ENCODE measurements around the gene NRDE2. TPM values are rescaled to one million over a fixed set of nuclear protein-coding genes. Genes with fewer than 3 reads are reported as not detected.

NRDE2 gene
- total and polyA plus RNA-seq, 2 experiments from 2014 or later: 20.0 to 21.9 TPM

DNA sequence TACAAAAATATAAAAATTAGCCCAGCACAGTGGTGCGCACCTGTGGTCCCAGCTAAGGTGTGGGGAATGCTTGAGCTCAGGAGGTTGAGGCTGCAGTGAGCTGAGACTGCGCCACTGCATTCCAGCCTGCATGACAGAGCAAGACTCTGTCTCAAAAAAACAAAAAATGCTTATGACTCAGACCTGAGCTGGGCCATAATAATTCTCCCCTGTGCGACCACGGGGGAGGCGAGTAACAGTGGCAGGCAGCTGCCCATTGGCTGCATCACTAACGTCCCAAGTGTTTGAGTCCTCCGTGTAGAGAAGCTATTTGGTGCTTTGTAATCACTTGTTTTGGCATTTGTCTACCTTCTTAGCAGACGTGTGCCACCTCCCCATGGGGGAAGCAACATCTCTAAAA, 50.5 kb downstream of the NRDE2 start:
- TF ChIP-seq EZH2phosphoT487 (IDR thresholded peaks at IDR 0.05; ENCODE audit: low read depth, severe bottlenecking, unreplicated experiment) (no peak), EZH2 (IDR thresholded peaks at IDR 0.05; ENCODE audit: borderline replicate concordance) (no peak)
- TF ChIP-seq, protein P1, sequence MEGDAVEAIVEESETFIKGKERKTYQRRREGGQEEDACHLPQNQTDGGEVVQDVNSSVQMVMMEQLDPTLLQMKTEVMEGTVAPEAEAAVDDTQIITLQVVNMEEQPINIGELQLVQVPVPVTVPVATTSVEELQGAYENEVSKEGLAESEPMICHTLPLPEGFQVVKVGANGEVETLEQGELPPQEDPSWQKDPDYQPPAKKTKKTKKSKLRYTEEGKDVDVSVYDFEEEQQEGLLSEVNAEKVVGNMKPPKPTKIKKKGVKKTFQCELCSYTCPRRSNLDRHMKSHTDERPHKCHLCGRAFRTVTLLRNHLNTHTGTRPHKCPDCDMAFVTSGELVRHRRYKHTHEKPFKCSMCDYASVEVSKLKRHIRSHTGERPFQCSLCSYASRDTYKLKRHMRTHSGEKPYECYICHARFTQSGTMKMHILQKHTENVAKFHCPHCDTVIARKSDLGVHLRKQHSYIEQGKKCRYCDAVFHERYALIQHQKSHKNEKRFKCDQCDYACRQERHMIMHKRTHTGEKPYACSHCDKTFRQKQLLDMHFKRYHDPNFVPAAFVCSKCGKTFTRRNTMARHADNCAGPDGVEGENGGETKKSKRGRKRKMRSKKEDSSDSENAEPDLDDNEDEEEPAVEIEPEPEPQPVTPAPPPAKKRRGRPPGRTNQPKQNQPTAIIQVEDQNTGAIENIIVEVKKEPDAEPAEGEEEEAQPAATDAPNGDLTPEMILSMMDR (IDR thresholded peaks at IDR 0.05; ENCODE audit: poor library complexity): no peak
- H4K20me1 ChIP-seq (ENCODE audit: insufficient read depth, poor library complexity, severe bottlenecking): no peaks in the 10 kb centered on the region

DNA sequence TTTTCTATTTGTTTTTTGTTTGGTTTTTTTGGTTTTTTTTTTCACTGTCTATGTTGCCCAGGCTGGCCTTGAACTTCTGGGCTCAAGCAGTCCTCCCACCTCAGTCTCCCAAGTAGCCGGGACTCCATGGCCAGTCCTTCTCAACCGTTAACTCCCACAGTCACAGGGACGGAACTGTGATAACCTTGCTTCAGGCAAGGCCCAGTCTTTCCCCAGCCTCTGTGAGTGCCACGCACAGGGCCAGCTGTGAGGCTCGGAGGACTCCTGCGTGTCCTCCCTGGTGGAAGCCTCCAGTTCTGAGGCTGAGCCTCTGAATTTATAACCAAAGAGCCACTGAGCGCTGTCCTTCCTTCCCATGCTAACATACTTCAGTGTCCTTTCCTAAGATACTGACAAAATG, 51.6 kb downstream of the NRDE2 start:
- TF ChIP-seq, protein P1 (IDR thresholded peaks at IDR 0.05; ENCODE audit: poor library complexity): no peak
- TF ChIP-seq EZH2 (IDR thresholded peaks at IDR 0.05; ENCODE audit: borderline replicate concordance): no peak
- no peak for TF ChIP-seq EZH2phosphoT487 (IDR thresholded peaks at IDR 0.05; ENCODE audit: low read depth, severe bottlenecking, unreplicated experiment)
- WGBS (ENCODE audit: low lambda C conversion rate, missing lambda C conversion rate): 96% methylated on average over 7 of the region's 7 CpGs
- no peaks in the 10 kb centered on the region for H3K36me3 ChIP-seq (replicated peaks; ENCODE audit: insufficient read depth, low read depth)

More for the DNA sequence above, 50.5 kb downstream of the NRDE2 start:
- no peaks in the 10 kb centered on the region for H3K79me2 ChIP-seq
- H2AFZ ChIP-seq: no peak overlapping the region
- H3K4me2 ChIP-seq: no peak overlapping the region
- H3K9me2 ChIP-seq (replicated peaks; ENCODE audit: insufficient read depth): no peaks in the 10 kb centered on the region
- 91% methylated on average over 8 of the region's 8 CpGs for whole genome bisulfite sequencing (ENCODE audit: low lambda C conversion rate, missing lambda C conversion rate)
- no peaks in the 10 kb centered on the region for H3K4me1 ChIP-seq (ENCODE audit: insufficient read depth)
- H3K36me3 ChIP-seq (replicated peaks; ENCODE audit: insufficient read depth, low read depth): no peaks in the 10 kb centered on the region
- no peak for DNase-seq (ENCODE audit: low spot score)
- H3K27me3 ChIP-seq: no peaks in the 10 kb centered on the region
- H3K27ac ChIP-seq: no peak overlapping the region
- no peak overlapping the region for H3K4me3 ChIP-seq
- H3K9me3 ChIP-seq (ENCODE audit: low read depth): no peaks in the 10 kb centered on the region

DNA sequence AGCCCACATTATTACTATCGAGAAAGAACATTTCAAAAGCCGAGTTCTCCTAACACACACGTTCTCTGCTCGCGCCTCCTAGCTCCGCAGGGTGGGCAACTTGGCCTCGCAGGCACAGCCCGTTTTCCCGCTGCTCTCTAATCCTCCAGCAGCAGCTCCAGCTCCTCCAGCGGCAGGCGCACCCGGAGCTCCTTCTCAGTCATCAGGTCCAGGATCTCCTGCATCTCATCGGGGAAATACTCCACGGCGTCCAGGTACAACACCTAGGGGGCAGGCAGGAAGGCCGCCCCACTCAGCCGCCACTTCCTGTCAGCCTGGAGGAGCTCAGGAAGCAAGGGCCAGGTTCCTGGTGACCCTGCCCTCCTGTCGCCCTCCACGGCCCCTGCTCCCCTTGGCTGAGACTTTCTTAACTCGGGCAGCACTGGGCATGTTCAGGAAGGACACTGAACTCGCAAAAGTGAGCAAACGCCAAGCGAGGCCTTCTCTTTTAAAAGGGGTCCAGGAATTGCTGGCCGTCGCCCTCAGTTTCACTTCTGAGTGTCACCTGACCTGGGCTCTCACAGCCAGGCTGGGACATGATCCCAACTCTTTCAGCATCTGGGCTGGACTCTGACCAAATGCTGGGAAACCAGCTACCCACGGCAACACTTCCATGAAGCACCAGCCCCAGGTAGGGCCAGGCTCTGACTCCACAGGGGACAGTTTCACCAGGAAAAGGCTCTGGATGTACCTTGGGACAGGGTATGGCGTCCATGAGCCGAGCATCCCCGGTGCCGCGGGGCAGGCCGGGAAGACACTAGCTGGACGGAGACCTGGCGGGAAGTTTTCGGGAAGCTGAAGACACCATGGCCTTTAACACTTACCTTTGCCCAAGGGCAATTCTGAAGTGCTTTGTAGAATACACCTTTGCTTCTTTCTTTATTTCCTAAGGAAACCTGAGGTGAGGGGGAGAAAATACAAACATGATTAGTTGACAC, 53.3 kb downstream of the NRDE2 start:
- DNase-seq (ENCODE audit: low spot score): no peak
- no peak overlapping the region for H3K4me3 ChIP-seq
- H3K9me3 ChIP-seq (ENCODE audit: low read depth): no peaks in the 10 kb centered on the region
- H3K27me3 ChIP-seq: no peaks in the 10 kb centered on the region
- H2AFZ ChIP-seq: no peak overlapping the region
- H3K9me2 ChIP-seq (replicated peaks; ENCODE audit: insufficient read depth): no peaks in the 10 kb centered on the region
- TF ChIP-seq, protein P1 (IDR thresholded peaks at IDR 0.05; ENCODE audit: poor library complexity): no peak
- TF ChIP-seq EZH2phosphoT487 (IDR thresholded peaks at IDR 0.05; ENCODE audit: low read depth, severe bottlenecking, unreplicated experiment) (no peak), EZH2 (IDR thresholded peaks at IDR 0.05; ENCODE audit: borderline replicate concordance) (no peak)
- no peak overlapping the region for H3K4me2 ChIP-seq
- H3K79me2 ChIP-seq: no peaks in the 10 kb centered on the region
- H3K4me1 ChIP-seq (ENCODE audit: insufficient read depth): no peaks in the 10 kb centered on the region
- no peak overlapping the region for H3K27ac ChIP-seq
- whole genome bisulfite sequencing (ENCODE audit: low lambda C conversion rate, missing lambda C conversion rate): 93% methylated on average over 35 of the region's 35 CpGs
- no peaks in the 10 kb centered on the region for H4K20me1 ChIP-seq (ENCODE audit: insufficient read depth, poor library complexity, severe bottlenecking)
- H3K36me3 ChIP-seq (replicated peaks; ENCODE audit: insufficient read depth, low read depth): no peaks in the 10 kb centered on the region

More for the DNA sequence above, 51.6 kb downstream of the NRDE2 start:
- no peaks in the 10 kb centered on the region for H3K9me2 ChIP-seq (replicated peaks; ENCODE audit: insufficient read depth)
- H3K4me3 ChIP-seq: no peak overlapping the region
- H3K4me2 ChIP-seq: no peak overlapping the region
- no peaks in the 10 kb centered on the region for H4K20me1 ChIP-seq (ENCODE audit: insufficient read depth, poor library complexity, severe bottlenecking)
- no peak for DNase-seq (ENCODE audit: low spot score)
- H3K27me3 ChIP-seq: no peaks in the 10 kb centered on the region
- H3K9me3 ChIP-seq (ENCODE audit: low read depth): no peaks in the 10 kb centered on the region
- H3K27ac ChIP-seq: no peak overlapping the region
- no peaks in the 10 kb centered on the region for H3K4me1 ChIP-seq (ENCODE audit: insufficient read depth)
- no peak overlapping the region for H2AFZ ChIP-seq
- no peaks in the 10 kb centered on the region for H3K79me2 ChIP-seq

Data from hepatocyte (in vitro differentiated cells).